ENCODE measurements around the gene RGS3. TPM values are rescaled to one million over a fixed set of nuclear protein-coding genes. Genes with fewer than 3 reads are reported as not detected.

Gene RGS3
- total RNA-seq, 1 experiment from 2014 or later = 71.1 TPM

GRCh38 chr9:113503131-113503541, 39.6 kb downstream of the RGS3 start:
- Mint-ChIP-seq H3K36me3 (ENCODE audit: insufficient read depth, unreplicated experiment) (peaks cover 82% of the 10 kb centered on the region), H3K4me3 (ENCODE audit: unreplicated experiment) (peak overlapping the region; percentile 5), H3K27ac (ENCODE audit: unreplicated experiment) (peak overlapping the region; percentile 52), H3K9me3 (ENCODE audit: unreplicated experiment) (no peaks in the 10 kb centered on the region), H3K4me1 (ENCODE audit: low read depth, unreplicated experiment) (peaks cover 7% of the 10 kb centered on the region), H3K27me3 (ENCODE audit: insufficient read depth, unreplicated experiment) (no peaks in the 10 kb centered on the region)
- ChIA-PET CTCF (no interaction called here), POLR2A (no interaction called here)
- TF ChIP-seq, protein P1, sequence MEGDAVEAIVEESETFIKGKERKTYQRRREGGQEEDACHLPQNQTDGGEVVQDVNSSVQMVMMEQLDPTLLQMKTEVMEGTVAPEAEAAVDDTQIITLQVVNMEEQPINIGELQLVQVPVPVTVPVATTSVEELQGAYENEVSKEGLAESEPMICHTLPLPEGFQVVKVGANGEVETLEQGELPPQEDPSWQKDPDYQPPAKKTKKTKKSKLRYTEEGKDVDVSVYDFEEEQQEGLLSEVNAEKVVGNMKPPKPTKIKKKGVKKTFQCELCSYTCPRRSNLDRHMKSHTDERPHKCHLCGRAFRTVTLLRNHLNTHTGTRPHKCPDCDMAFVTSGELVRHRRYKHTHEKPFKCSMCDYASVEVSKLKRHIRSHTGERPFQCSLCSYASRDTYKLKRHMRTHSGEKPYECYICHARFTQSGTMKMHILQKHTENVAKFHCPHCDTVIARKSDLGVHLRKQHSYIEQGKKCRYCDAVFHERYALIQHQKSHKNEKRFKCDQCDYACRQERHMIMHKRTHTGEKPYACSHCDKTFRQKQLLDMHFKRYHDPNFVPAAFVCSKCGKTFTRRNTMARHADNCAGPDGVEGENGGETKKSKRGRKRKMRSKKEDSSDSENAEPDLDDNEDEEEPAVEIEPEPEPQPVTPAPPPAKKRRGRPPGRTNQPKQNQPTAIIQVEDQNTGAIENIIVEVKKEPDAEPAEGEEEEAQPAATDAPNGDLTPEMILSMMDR (IDR thresholded peaks at IDR 0.05; ENCODE audit: insufficient read depth in 1 of 2, low read depth in 1 of 2, low read length in 1 of 2, severe bottlenecking in 1 of 2, unreplicated experiment in 1 of 2) = no peak
- no peaks in the 10 kb centered on the region for H3K9me3 ChIP-seq
- intact Hi-C loops (cut with micrococcal nuclease; ENCODE audit: unreplicated experiment) = no loop called here
- no peaks in the 10 kb centered on the region for H3K4me1 ChIP-seq
- H3K4me3 ChIP-seq (ENCODE audit: low read depth, low read length) = no peak overlapping the region
- H3K36me3 ChIP-seq (ENCODE audit: control insufficient read depth, insufficient read depth, low read length) = no peaks in the 10 kb centered on the region
- no peaks in the 10 kb centered on the region for H3K27me3 ChIP-seq (replicated peaks; ENCODE audit: control insufficient read depth, insufficient read depth, low read length)
- DNase-seq = no peak
- no TSS peak for BruUV-seq (replicated peaks)

DNA sequence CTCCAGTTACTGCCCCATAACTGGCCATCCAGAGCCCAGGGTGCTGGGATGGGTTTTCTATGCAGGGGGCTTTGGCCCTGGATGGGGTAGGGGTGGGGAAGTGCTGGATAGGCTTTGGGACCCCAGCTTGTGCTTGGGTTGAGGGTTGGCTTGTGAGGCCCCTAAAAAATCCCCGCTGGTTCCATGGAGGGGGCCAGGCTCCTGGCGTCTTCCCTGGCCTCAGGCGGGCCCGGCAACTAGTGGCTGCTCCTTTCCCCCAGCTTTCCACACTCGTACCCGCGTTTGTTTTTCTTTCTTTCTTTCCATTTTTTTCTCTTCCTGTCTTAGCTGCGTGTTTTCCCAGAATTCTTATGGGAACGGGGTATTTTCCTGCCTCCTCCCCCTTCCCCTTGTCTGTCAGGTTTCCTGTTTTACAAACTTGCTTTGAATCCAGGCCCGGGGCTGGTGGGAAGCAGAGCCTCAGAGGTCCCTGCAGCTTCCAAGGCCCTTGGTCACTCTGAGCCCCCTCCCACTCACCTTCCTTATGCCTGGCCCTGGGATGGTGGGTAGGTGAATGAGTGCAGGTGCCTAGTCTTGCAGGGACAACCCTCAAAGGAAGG, 40.2 kb downstream of the RGS3 start:
- intact Hi-C loops (cut with micrococcal nuclease; ENCODE audit: unreplicated experiment) = no loop called here
- Mint-ChIP-seq H3K27me3 (ENCODE audit: insufficient read depth, unreplicated experiment) (no peaks in the 10 kb centered on the region), H3K36me3 (ENCODE audit: insufficient read depth, unreplicated experiment) (peaks cover 82% of the 10 kb centered on the region), H3K4me1 (ENCODE audit: low read depth, unreplicated experiment) (peaks cover 7% of the 10 kb centered on the region), H3K27ac (ENCODE audit: unreplicated experiment) (no peak overlapping the region), H3K9me3 (ENCODE audit: unreplicated experiment) (no peaks in the 10 kb centered on the region), H3K4me3 (ENCODE audit: unreplicated experiment) (no peak overlapping the region)
- DNase-seq = no peak
- no peaks in the 10 kb centered on the region for H3K27me3 ChIP-seq (replicated peaks; ENCODE audit: control insufficient read depth, insufficient read depth, low read length)
- no peaks in the 10 kb centered on the region; the same call in 1 of the 2 replicates for H3K36me3 ChIP-seq (ENCODE audit: control insufficient read depth, insufficient read depth, low read length)
- ChIA-PET POLR2A (no interaction called here), CTCF (no interaction called here)
- H3K4me1 ChIP-seq = no peaks in the 10 kb centered on the region
- H3K9me3 ChIP-seq = no peaks in the 10 kb centered on the region
- BruUV-seq (replicated peaks) = no TSS peak
- TF ChIP-seq, protein P1 (IDR thresholded peaks at IDR 0.05; ENCODE audit: insufficient read depth in 1 of 2, low read depth in 1 of 2, low read length in 1 of 2, severe bottlenecking in 1 of 2, unreplicated experiment in 1 of 2) = no peak
- no peak overlapping the region for H3K4me3 ChIP-seq (ENCODE audit: low read depth, low read length)

DNA sequence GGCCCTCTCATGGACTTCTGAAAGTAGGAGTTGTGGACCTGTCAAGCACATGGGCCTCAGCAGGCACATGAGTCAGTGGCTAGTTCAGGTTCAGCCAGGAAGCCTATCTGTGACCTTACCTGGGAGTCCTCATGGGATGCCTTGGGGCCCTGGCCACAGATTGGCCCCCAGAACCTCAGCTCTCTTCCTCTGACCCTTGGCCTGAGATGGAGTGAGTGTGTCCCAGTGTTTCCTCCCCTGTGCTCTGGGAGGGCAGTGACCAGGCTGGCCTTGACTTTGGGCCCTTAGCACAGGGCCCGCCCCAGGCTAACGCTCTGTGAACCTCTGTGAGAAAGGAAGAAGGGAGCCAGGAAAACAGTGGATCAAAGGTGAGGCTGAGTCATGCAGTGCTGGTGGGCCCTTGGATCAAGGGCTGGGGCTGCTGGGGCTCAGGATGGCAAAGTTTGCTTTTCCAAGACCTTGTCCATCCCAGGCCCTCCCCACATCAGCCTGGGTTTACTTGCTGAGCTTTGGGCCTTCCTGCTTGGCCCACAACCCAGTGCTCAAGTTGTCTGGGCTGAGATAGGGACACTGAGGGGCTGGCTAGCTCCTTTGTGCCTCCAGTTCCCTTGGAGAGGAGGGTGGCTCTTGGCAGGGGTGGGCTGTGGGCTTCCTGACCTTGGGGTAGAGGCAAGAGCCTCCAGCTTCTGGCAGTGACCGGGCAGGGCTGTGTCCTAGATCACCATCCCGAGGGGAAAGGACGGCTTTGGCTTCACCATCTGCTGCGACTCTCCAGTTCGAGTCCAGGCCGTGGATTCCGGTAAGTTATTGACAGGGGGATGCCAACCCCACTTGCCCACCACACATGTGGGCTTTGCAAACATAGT, 41.4 kb downstream of the RGS3 start:
- H3K36me3 Mint-ChIP-seq (ENCODE audit: insufficient read depth, unreplicated experiment) = peaks cover 81% of the 10 kb centered on the region
- ChIA-PET POLR2A (no interaction called here), CTCF (no interaction called here)
- Histone ChIP-seq H3K27me3 (replicated peaks; ENCODE audit: control insufficient read depth, insufficient read depth, low read length) (no peaks in the 10 kb centered on the region), H3K36me3 (ENCODE audit: control insufficient read depth, insufficient read depth, low read length) (peaks cover 1% of the 10 kb centered on the region; the same call in 1 of the 2 replicates), H3K9me3 (no peaks in the 10 kb centered on the region), H3K4me3 (ENCODE audit: low read depth, low read length) (no peak overlapping the region), H3K4me1 (no peaks in the 10 kb centered on the region)
- intact Hi-C loops (cut with micrococcal nuclease; ENCODE audit: unreplicated experiment) = loop anchor here (5.0 kb wide), 1 partner anchor 58 kb away; no protein-coding TSS in a partner anchor
- DNase-seq = no peak
- peak overlapping the region; percentile 22 for H3K27ac Mint-ChIP-seq (ENCODE audit: unreplicated experiment)
- BruUV-seq (replicated peaks) = no TSS peak
- no peaks in the 10 kb centered on the region for H3K9me3 Mint-ChIP-seq (ENCODE audit: unreplicated experiment)
- TF ChIP-seq, protein P1 (IDR thresholded peaks at IDR 0.05; ENCODE audit: insufficient read depth in 1 of 2, low read depth in 1 of 2, low read length in 1 of 2, severe bottlenecking in 1 of 2, unreplicated experiment in 1 of 2) = no peak
- no peaks in the 10 kb centered on the region for H3K27me3 Mint-ChIP-seq (ENCODE audit: insufficient read depth, unreplicated experiment)
- no peak overlapping the region for H3K4me3 Mint-ChIP-seq (ENCODE audit: unreplicated experiment)
- H3K4me1 Mint-ChIP-seq (ENCODE audit: low read depth, unreplicated experiment) = peaks cover 7% of the 10 kb centered on the region
